Measurements from ENCODE around the gene IPO8. TPM values are rescaled to one million over a fixed set of nuclear protein-coding genes. Genes with fewer than 3 reads are reported as not detected.
"Not testable (repeated sequence)": the region's sequence is repeated elsewhere in the genome, so short reads cannot be mapped to it uniquely, and the experiment has no call there.

Gene IPO8
- total RNA-seq, 2 experiments from 2014 or later: 49.5 to 50.7 TPM

DNA sequence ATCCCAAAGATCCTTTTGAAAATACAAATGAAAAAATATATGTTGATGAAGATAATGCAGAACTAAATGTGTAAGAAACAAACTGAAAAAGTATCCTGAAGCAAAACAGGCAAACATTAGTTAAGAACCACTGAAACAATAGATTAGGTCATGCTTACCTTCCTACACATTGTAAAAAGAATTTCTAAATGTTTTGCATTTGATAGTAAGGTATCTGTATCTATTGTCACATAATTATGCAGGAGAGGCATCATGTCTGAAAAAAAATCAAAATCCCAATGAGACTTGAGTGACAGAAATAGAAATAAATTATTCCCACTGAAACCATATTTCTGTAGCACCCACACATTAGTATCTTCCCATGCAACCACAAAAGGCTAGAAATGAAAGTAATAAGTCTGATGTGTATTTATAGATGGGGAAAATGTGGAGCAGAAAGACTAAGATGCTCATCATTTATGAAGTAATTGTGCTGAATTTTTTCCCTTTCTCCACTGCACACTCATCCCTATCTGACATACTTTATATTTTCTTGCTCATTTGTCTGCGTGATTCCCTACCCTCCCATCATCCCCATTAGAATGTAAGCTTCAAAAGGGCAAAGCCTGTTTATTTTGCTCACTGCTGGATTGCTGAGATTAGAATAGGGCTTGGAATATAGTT, 43.5 kb downstream of the IPO8 start:
- ATAC-seq (ENCODE audit: low read depth) (no peak), DNase-seq (no peak)
- peaks cover 7% of the 10 kb centered on the region for H3K4me1 Mint-ChIP-seq
- POLR2A ChIA-PET: no interaction called here
- peaks cover 27% of the 10 kb centered on the region for H3K36me3 Mint-ChIP-seq
- no peaks in the 10 kb centered on the region for H3K9me3 Mint-ChIP-seq
- no peak overlapping the region for H3K4me3 Mint-ChIP-seq
- no peaks in the 10 kb centered on the region for H3K27me3 Mint-ChIP-seq
- H3K27ac Mint-ChIP-seq: no peak overlapping the region

DNA sequence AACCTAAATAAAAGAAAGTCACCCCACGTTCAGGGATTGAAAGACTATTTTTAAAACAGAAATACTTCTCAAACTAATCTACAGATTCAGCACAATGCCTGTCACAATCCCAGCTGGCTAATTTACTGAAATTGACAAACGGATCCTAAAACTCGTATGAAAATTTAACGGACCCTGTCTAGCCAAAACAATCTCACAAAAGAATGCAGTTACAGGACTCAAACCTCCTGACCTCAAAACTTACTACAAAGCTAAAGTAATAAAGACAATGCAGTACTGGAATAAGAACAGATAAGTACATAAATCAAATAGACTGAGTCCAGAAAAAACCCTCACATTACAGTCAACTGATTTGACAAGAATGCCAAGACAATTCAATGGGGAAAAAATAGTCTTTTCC, 48.8 kb downstream of the IPO8 start:
- Mint-ChIP-seq H3K4me1 (peaks cover 2% of the 10 kb centered on the region), H3K36me3 (peaks cover 32% of the 10 kb centered on the region), H3K9me3 (no peaks in the 10 kb centered on the region), H3K27ac (no peak overlapping the region), H3K4me3 (no peak overlapping the region), H3K27me3 (no peaks in the 10 kb centered on the region)
- ATAC-seq (ENCODE audit: low read depth) (no peak), DNase-seq (no peak)
- POLR2A ChIA-PET: no interaction called here

GRCh38 chr12:30643366-30643765, 52.3 kb downstream of the IPO8 start:
- POLR2A ChIA-PET: no interaction called here
- ATAC-seq (ENCODE audit: low read depth) (no peak), DNase-seq (no peak)
- no peaks in the 10 kb centered on the region for H3K4me1 Mint-ChIP-seq
- peaks cover 24% of the 10 kb centered on the region for H3K36me3 Mint-ChIP-seq
- no peaks in the 10 kb centered on the region for H3K9me3 Mint-ChIP-seq
- H3K4me3 Mint-ChIP-seq: no peak overlapping the region
- no peaks in the 10 kb centered on the region for H3K27me3 Mint-ChIP-seq
- H3K27ac Mint-ChIP-seq: no peak overlapping the region

DNA sequence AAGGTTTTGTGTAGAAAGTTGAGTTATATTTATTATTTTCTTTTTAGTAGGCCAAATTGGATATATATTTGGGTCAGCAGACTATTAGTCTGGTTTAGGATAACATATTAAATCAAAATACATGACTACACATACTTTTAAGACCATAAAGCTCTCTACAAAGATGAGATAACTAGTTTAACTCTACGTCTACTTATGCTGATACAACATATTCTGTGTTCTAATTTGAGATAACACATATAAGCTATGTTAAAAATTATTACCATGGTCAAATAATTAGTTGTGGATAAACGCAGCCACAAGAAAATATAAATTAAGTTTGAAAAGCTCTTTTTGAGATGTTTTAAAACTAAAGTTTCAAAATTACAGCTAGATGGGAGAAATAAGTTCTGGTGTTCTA, 55.3 kb downstream of the IPO8 start:
- POLR2A ChIA-PET: no interaction called here
- ATAC-seq (ENCODE audit: low read depth): no peak
- peaks cover 19% of the 10 kb centered on the region for H3K36me3 Mint-ChIP-seq

GRCh38 chr12:30635385-30635784, 60.3 kb downstream of the IPO8 start:
- Mint-ChIP-seq H3K27me3 (no peaks in the 10 kb centered on the region), H3K36me3 (peaks cover 27% of the 10 kb centered on the region), H3K4me3 (no peak overlapping the region), H3K9me3 (no peaks in the 10 kb centered on the region), H3K4me1 (no peaks in the 10 kb centered on the region), H3K27ac (no peak overlapping the region)
- DNase-seq (no peak), ATAC-seq (ENCODE audit: low read depth) (no peak)
- POLR2A ChIA-PET: no interaction called here

More for the DNA sequence above, 55.3 kb downstream of the IPO8 start:
- Mint-ChIP-seq H3K4me1 (no peaks in the 10 kb centered on the region), H3K27me3 (no peaks in the 10 kb centered on the region), H3K9me3 (no peaks in the 10 kb centered on the region), H3K27ac (no peak overlapping the region), H3K4me3 (no peak overlapping the region)
- no peak for DNase-seq

DNA sequence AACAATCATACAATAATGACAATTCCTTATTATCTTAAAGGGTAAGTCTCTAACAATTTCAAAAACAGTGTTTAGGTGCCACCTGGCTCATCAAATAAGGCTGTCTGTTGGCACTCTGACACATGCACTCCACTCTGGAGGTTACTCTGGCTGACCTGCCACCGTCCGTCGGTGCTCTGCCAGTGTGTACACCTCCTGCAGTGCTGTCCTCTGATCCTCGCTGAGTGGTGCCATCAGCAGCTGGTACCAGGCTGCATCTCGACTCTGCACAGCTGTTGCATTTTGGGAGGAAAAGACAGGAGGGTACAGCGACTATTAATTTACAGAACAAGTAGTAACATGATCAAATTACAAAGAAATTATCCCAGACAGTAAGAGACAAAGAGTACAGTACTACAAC, 63.9 kb downstream of the IPO8 start:
- H3K27me3 Mint-ChIP-seq: no peaks in the 10 kb centered on the region
- H3K9me3 Mint-ChIP-seq: no peaks in the 10 kb centered on the region
- no peak overlapping the region for H3K4me3 Mint-ChIP-seq
- DNase-seq (no peak), ATAC-seq (ENCODE audit: low read depth) (no peak)
- peaks cover 32% of the 10 kb centered on the region for H3K36me3 Mint-ChIP-seq
- no peak overlapping the region for H3K27ac Mint-ChIP-seq
- no peaks in the 10 kb centered on the region for H3K4me1 Mint-ChIP-seq
- POLR2A ChIA-PET: no interaction called here

- Mint-ChIP-seq H3K27ac (no peak overlapping the region), H3K9me3 (no peaks in the 10 kb centered on the region), H3K27me3 (no peaks in the 10 kb centered on the region), H3K4me1 (no peaks in the 10 kb centered on the region), H3K4me3 (no peak overlapping the region), H3K36me3 (peaks cover 30% of the 10 kb centered on the region)
- no peak for ATAC-seq (ENCODE audit: low read depth)
- POLR2A ChIA-PET: no interaction called here
- no peak for DNase-seq
Measured at GRCh38 chr12:30630979-30631285, 64.7 kb downstream of the IPO8 start.

DNA sequence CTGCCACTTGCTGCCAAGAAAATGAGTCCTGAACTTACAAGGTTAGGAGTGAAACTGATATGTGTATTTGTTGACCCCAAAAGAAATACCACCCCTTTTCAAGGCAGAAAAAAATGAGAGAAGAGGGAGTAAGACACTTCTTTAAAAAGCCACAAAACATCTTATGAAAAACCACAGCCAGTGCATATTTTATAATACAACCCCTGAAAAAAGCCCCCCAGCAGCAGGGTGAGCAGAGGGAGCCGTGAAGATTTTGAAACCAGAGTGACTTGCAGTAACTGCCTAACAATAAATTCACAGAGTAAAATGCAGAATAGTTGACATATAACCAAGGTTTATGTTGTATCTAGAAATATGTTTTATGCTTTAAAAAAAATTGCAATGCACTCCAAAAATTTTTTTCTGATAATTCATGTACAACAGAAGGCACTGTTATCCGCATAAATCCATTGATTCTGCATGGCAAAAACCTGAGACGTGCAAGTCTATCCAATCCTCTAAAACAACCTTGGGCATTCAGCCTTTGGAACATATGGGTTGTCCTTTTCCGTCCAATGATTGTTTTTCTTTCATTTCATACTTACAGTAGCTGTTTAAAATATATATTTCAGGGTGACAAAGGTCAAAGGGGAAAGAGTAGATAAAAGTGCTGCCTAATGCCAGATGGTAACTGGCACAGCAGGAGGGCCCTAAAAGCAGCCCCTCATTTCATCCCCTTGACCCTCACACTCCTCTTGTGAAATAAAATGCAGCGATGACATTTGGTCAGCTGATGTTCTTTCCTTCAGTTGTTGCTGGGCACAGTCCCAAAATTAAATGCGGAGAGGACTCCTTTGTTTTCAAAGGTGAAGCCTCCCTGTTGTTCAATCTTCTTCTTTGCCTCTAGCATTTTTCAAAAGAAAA, 65.3 kb downstream of the IPO8 start:
- H3K9me3 Mint-ChIP-seq: no peaks in the 10 kb centered on the region
- ATAC-seq (ENCODE audit: low read depth): no peak
- no peaks in the 10 kb centered on the region for H3K4me1 Mint-ChIP-seq
- H3K27me3 Mint-ChIP-seq: no peaks in the 10 kb centered on the region
- H3K36me3 Mint-ChIP-seq: peaks cover 28% of the 10 kb centered on the region
- H3K4me3 Mint-ChIP-seq: no peak overlapping the region
- POLR2A ChIA-PET: no interaction called here
- no peak for DNase-seq
- H3K27ac Mint-ChIP-seq: no peak overlapping the region

GRCh38 chr12:30626847-30627246, 68.8 kb downstream of the IPO8 start:
- ATAC-seq (ENCODE audit: low read depth) (no peak), DNase-seq (no peak)
- no peak overlapping the region for H3K27ac Mint-ChIP-seq
- peaks cover 2% of the 10 kb centered on the region for H3K9me3 Mint-ChIP-seq
- no peaks in the 10 kb centered on the region for H3K27me3 Mint-ChIP-seq
- H3K4me3 Mint-ChIP-seq: no peak overlapping the region
- H3K36me3 Mint-ChIP-seq: peaks cover 22% of the 10 kb centered on the region
- no peaks in the 10 kb centered on the region for H3K4me1 Mint-ChIP-seq
- POLR2A ChIA-PET: no interaction called here

GRCh38 chr12:30624009-30624408, 71.7 kb downstream of the IPO8 start:
- DNase-seq (no peak), ATAC-seq (ENCODE audit: low read depth) (no peak)
- H3K27ac Mint-ChIP-seq: no peak overlapping the region
- no peaks in the 10 kb centered on the region for H3K27me3 Mint-ChIP-seq
- no peak overlapping the region for H3K4me3 Mint-ChIP-seq
- H3K4me1 Mint-ChIP-seq: no peaks in the 10 kb centered on the region
- peaks cover 2% of the 10 kb centered on the region for H3K9me3 Mint-ChIP-seq
- POLR2A ChIA-PET: no interaction called here
- peaks cover 13% of the 10 kb centered on the region for H3K36me3 Mint-ChIP-seq

- POLR2A ChIA-PET: no interaction called here
- Mint-ChIP-seq H3K36me3 (peaks cover 10% of the 10 kb centered on the region), H3K4me3 (no peak overlapping the region), H3K27me3 (no peaks in the 10 kb centered on the region), H3K4me1 (no peaks in the 10 kb centered on the region), H3K9me3 (peaks cover 2% of the 10 kb centered on the region), H3K27ac (no peak overlapping the region)
- ATAC-seq (ENCODE audit: low read depth) (no peak), DNase-seq (no peak)
Measured at GRCh38 chr12:30622509-30622908, 73.2 kb downstream of the IPO8 start.

- H3K27me3 Mint-ChIP-seq; ATAC-seq (ENCODE audit: low read depth); H3K4me1 Mint-ChIP-seq; POLR2A ChIA-PET; H3K9me3 Mint-ChIP-seq; DNase-seq; H3K27ac Mint-ChIP-seq; H3K4me3 Mint-ChIP-seq; H3K36me3 Mint-ChIP-seq: not testable (repeated sequence)
Measured at GRCh38 chr12:30621663-30622241, 73.9 kb downstream of the IPO8 start.

- POLR2A ChIA-PET: no interaction called here
- Mint-ChIP-seq H3K27ac (no peak overlapping the region), H3K4me1 (no peaks in the 10 kb centered on the region), H3K36me3 (peaks cover 2% of the 10 kb centered on the region), H3K4me3 (no peak overlapping the region), H3K9me3 (peaks cover 2% of the 10 kb centered on the region), H3K27me3 (peaks cover 2% of the 10 kb centered on the region)
- DNase-seq (no peak), ATAC-seq (ENCODE audit: low read depth) (no peak)
Measured at GRCh38 chr12:30617346-30618016, 78.2 kb downstream of the IPO8 start.

- peaks cover 2% of the 10 kb centered on the region for H3K27me3 Mint-ChIP-seq
- peaks cover 4% of the 10 kb centered on the region for H3K9me3 Mint-ChIP-seq
- no peaks in the 10 kb centered on the region for H3K36me3 Mint-ChIP-seq
- POLR2A ChIA-PET: no interaction called here
- ATAC-seq (ENCODE audit: low read depth) (no peak), DNase-seq (no peak)
- no peaks in the 10 kb centered on the region for H3K4me1 Mint-ChIP-seq
- no peak overlapping the region for H3K27ac Mint-ChIP-seq
- H3K4me3 Mint-ChIP-seq: no peak overlapping the region
Measured at GRCh38 chr12:30614031-30614430, 81.6 kb downstream of the IPO8 start.

Data from activated naive CD8-positive, alpha-beta T cell treated with anti-CD3 and anti-CD28 coated beads, Interleukin-2, amount 10 ng/mL, durations not matched to agents 7 days and 5 days (primary cell).